Dedifferentiated amniotic fluid mesenchymal stem cell (primary cell): ENCODE results near the gene KIR3DL3.
"Not testable (repeated sequence)": the region's sequence is repeated elsewhere in the genome, so short reads cannot be mapped to it uniquely, and the experiment has no call there.

ENCODE experiments used
- DNase-seq: peaks from one replicate; pipeline ENCODE4 v3.0.0-alpha.2; 2016; ENCODE audit errors: extremely low spot score

KIR3DL3 gene

DNA sequence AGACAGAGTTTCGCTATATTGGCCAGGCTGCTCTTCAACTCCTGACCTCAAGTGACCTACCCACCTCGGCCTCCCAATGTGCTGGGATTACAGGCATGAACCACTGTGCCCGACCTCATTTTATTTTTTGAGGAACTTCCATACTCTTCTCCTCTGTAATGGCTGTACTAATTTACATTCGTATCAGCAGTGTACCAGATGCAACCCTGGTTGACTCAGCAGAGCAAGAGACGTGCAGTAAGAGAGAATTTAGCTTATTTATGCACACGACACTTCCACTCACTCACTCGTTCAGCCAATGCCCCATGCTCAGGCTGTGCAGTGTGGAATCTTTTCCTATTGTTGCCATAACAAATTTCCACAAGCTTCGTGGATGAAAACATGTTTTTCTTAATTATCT lies 6.9 kb downstream of the KIR3DL3 start:
- no peak for DNase-seq

GRCh38 chr19:54738306-54738705 lies 14.1 kb downstream of the KIR3DL3 start, which contains the start of gene KIR2DL3:
KIR2DL3 (plus strand) TSS chr19:54738513; CDS start chr19:54738546, 33 bp downstream.
- DNase-seq, result not testable (repeated sequence)

DNA sequence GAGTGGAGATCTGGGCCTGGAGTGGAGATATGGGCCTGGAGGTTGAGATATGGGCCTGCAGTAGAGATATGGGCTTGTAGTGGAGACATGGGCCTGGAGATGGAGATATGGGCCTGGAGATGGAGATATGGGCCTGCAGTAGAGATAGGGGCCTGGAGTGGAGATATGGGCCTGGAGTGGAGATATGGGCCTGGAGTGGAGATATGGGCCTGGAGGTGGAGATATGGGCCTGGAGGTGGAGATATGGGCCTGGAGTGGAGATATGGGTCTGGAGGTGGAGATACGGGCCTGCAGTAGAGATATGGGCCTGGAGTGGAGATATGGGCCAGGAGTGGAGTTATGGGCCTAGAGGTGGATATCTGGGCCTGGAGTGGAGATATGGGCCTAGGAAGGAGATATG lies 14.5 kb downstream of the KIR3DL3 start:
- DNase-seq, result no peak

GRCh38 chr19:54739587-54740497 lies 15.6 kb downstream of the KIR3DL3 start:
- no peak for DNase-seq

- DNase-seq, result not testable (repeated sequence)
These were observed 17.7 kb downstream of the KIR3DL3 start for GRCh38 chr19:54741950-54742349.

GRCh38 chr19:54744080-54744479 lies 19.8 kb downstream of the KIR3DL3 start:
- DNase-seq, result not testable (repeated sequence)

- not testable (repeated sequence) for DNase-seq
These were observed 23.5 kb downstream of the KIR3DL3 start for GRCh38 chr19:54747614-54748322.

- DNase-seq, result not testable (repeated sequence)
These were observed 26.0 kb downstream of the KIR3DL3 start for GRCh38 chr19:54750276-54750675.

- not testable (repeated sequence) for DNase-seq
These were observed 32.2 kb downstream of the KIR3DL3 start for GRCh38 chr19:54756204-54757110.

DNA sequence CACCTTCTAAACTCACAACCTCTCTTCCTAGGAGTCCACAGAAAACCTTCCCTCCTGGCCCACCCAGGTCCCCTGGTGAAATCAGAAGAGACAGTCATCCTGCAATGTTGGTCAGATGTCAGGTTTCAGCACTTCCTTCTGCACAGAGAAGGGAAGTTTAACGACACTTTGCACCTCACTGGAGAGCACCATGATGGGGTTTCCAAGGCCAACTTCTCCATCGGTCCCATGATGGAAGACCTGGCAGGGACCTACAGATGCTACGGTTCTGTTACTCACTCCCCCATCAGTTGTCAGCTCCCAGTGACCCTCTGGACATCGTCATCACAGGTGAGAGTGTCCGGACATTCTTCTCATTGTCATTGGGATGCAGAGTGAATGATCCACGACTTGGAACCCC lies 34.3 kb downstream of the KIR3DL3 start:
- DNase-seq, result not testable (repeated sequence)

GRCh38 chr19:54764219-54764618 lies 40.0 kb downstream of the KIR3DL3 start:
- DNase-seq, result not testable (repeated sequence)

GRCh38 chr19:54766464-54766863 lies 42.2 kb downstream of the KIR3DL3 start:
- not testable (repeated sequence) for DNase-seq

GRCh38 chr19:54769646-54770045 lies 45.4 kb downstream of the KIR3DL3 start, which contains the start of gene KIR2DL1:
KIR2DL1 (plus strand) TSS chr19:54769793; CDS start chr19:54769851, 58 bp downstream.
- not testable (repeated sequence) for DNase-seq

DNA sequence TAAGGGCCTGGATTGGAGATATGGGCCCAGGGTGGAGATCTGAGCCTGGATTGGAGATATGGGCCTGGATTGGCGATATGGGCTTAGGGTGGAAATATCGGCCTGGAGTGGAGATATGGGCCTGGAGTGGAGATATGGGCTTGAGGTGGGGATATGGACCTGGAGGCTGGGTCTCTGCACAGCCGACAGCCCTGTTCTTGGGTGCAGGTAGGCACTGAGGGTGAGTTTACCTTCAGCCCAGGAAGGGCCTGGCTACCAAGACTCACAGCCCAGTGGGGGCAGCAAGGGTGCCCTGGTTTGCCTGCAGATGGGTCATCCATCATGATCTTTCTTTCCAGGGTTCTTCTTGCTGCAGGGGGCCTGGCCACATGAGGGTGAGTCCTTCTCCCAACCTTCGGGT lies 46.3 kb downstream of the KIR3DL3 start:
- DNase-seq, result not testable (repeated sequence)

DNA sequence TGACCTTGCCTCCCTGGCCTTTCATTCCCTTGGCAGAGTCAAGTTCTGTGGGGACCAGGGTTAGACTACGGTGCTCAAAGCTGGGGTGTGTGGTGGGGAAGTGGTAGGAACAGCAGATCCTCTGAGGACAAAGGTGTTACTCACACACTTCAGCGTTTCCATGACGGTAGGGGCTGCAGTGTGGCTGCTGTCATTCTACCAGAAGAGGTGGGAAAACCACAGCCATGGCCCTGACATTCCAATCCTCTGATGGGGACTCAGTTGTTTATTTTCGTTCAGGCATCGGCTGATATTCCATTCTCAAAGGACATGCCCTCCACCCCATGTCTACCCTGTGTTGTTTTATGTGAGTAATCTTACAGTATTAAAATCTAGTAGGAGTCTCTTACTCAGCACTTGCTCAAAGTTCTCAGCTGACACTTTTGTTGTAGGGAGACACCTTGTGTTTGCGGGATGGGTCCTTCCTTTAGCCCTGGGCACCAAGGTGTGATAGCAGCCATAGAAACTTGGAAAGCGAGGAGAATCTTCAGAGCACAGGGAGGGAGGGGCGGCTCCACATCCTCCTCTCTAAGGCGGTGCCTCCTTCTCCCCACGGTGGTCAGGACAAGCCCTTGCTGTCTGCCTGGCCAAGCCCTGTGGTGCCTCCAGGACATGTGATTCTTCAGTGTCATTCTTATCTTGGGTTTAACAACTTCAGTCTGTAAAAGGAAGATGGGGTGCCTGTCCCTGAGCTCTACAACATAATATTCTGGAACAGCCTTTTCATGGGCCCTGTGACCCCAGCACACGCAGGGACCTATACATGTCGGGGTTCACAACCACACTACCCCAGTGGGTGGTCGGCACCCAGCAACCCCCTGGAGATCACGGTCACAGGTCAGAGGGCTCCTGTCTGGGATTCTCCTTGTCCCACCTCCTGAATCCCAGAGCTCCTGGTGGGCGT lies 47.0 kb downstream of the KIR3DL3 start:
- DNase-seq, result not testable (repeated sequence)

GRCh38 chr19:54772666-54773065 lies 48.4 kb downstream of the KIR3DL3 start:
- not testable (repeated sequence) for DNase-seq

DNA sequence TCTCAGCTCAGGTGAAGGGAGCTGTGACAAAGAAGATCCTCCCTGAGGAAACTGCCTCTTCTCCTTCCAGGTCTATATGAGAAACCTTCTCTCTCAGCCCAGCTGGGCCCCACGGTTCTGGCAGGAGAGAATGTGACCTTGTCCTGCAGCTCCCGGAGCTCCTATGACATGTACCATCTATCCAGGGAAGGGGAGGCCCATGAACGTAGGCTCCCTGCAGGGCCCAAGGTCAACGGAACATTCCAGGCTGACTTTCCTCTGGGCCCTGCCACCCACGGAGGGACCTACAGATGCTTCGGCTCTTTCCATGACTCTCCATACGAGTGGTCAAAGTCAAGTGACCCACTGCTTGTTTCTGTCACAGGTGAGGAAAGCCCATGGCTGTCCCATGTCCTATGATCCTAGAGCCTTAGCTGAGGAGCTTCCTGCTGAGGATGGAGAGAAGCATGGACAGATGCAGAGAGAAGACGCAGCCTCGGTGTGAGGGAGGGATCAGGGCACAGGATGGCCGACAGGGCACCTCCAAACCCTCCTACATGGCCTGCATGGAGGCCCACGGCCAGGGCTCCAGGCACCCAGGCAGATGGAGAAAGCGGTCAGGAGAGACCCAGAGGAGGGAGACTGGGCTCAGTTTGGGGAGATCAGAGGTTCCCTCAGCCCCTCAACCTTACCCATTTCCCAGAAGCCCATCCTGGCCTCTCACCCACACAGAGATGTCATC lies 51.0 kb downstream of the KIR3DL3 start:
- DNase-seq, result not testable (repeated sequence)

DNA sequence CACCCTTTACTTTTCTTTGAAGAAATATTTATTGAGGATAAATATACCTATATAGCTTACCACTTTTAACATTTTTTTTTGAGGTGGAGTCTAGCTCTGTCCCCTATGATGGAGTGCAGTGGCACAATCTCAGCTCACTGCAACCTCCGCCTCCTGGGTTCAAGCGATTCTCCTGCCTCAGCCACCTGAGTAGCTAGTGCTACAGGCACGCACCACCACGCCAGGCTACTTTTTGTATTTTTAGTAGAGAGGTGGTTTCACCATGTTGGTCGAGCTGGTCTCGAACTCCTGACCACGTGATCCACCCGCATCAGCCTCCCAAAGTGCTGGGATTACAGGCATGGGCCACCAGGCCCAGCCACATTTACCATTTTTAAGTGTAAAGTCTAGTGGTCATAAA lies 51.6 kb downstream of the KIR3DL3 start:
- DNase-seq, result not testable (repeated sequence)

DNA sequence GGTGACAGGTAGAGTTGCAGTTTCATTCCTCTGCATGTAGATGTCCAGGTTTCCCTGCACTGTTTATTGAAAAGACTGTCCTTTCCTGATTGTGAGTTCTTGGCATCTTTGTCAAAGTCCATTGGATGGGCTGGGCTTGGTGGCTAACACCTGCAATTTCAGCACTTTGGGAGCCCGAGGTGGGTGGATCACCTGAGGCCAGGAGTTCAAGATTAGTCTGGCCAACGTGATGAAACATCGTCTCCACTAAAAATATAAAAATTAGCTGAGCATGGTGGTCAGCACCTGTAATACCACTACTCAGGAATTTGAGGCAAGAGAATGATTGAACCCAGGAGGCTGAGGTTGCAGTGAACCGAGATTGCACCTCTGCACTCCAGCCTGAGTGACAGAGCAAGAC lies 53.6 kb downstream of the KIR3DL3 start:
- not testable (repeated sequence) for DNase-seq

DNA sequence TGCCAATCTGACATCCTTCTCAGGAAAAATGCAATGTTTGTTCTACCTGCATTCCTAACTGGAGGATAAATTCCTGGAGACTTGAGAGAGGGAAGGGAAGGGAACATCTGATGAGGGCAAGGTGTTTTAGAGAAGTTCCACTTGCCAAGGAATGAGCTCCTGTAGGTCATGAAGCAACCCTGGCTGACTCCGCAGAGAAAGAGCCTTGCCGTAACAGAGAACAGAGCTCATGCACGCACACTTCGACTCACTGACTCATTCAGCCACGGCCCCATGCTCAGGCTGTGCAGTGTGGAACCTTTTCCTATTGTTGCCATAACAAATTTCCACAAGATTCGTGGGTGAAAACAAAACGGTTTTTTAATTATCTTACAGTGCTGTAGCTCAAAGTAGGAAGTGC lies 54.7 kb downstream of the KIR3DL3 start:
- DNase-seq, result not testable (repeated sequence)
